ENCODE measurements around the gene ZNF738. TPM values are rescaled to one million over a fixed set of nuclear protein-coding genes. Genes with fewer than 3 reads are reported as not detected.

Gene ZNF738
- total RNA-seq, 4 donors from 2014 or later, result 3.3 to 7.3 (median 4.0) TPM

GRCh38 chr19:21410166-21410565 is 51.4 kb downstream of the ZNF738 start:
- no peak for DNase-seq (ENCODE audit: low spot score)
- TF ChIP-seq CTCF (IDR thresholded peaks at IDR 0.05), result no peak
- no peak for ATAC-seq (ENCODE audit: low FRiP score)

- DNase-seq (ENCODE audit: low spot score), result no peak
- TF ChIP-seq CTCF (IDR thresholded peaks at IDR 0.05), result no peak
- ATAC-seq (ENCODE audit: low FRiP score), result no peak
Measured at GRCh38 chr19:21422244-21422643, 63.4 kb downstream of the ZNF738 start.

- no peak for TF ChIP-seq CTCF (IDR thresholded peaks at IDR 0.05)
- no peak for DNase-seq (ENCODE audit: low spot score)
- no peak for ATAC-seq (ENCODE audit: low FRiP score)
Measured at GRCh38 chr19:21423057-21424041, 64.5 kb downstream of the ZNF738 start.

Other genes starting within 250 kb of the ZNF738 start
- gene ZNF431, start 217.0 kb upstream of the ZNF738 start, total RNA-seq, result 10 to 100 TPM in 2 of 4 donors, 1 to 10 TPM in 2; 6.3 to 12.5 (median 10.3) TPM
- gene ZNF708, start 29.6 kb upstream of the ZNF738 start, total RNA-seq, result 10 to 100 TPM in 3 of 4 donors, 1 to 10 TPM in 1; 9.1 to 21.4 (median 12.1) TPM
- gene ZNF493, start 38.1 kb downstream of the ZNF738 start, total RNA-seq, result 10 to 100 TPM; 14.2 to 50.9 (median 20.5) TPM
- gene ZNF429, start 146.6 kb downstream of the ZNF738 start, total RNA-seq, result 10 to 100 TPM in 2 of 4 donors, 1 to 10 TPM in 2; 5.6 to 21.0 (median 9.4) TPM